SK-N-SH (cell line): ENCODE data around the gene MRPL44. TPM values are rescaled to one million over a fixed set of nuclear protein-coding genes. Genes with fewer than 3 reads are reported as not detected.

Experiments used
- CTCF ChIA-PET: fragments of 300-600, 350-600 bp; formaldehyde crosslinking; extraction: SDS; loops from one replicate; lab custom pipeline; 2021; lab: Yijun Ruan, JAX
- POLR2A ChIA-PET: fragments of 350-600 bp; sonication (Branson Sonifier 250); formaldehyde crosslinking; extraction: SDS; loops from one replicate; lab custom pipeline; 2020; ENCODE audit warnings: antibody characterized with exemption, inconsistent platforms; lab: Yijun Ruan, JAX
- DNase-seq: peaks from one replicate; pipeline ENCODE4 v3.0.0; 2012
- H2AFZ ChIP-seq: fragments of 200-600 bp; sonication (generic); 2 replicates; pipeline ENCODE4 v1.8.1; 2016; ENCODE audit warnings: antibody characterized with exemption, mild to moderate bottlenecking, low read depth
- H3F3A ChIP-seq: fragments of 200-600 bp; sonication (generic); replicated peaks from 2 replicates; pipeline ENCODE3; 2016; ENCODE audit warnings: antibody characterized with exemption, mild to moderate bottlenecking; ENCODE audit not compliant: insufficient read depth
- H3K27ac ChIP-seq, 2 experiments: fragments of 200-500 bp in 1 of 2; fragments of 200-600 bp in 1 of 2; sonication (Bioruptor generic) in 1 of 2; sonication (generic), shearing (Covaris generic) in 1 of 2; 2 replicates each; pipeline versions ENCODE4 v1.5.1 to v1.6.1; 2014 to 2016; ENCODE audit warnings: low read depth in 2 of 2, inconsistent platforms in 1 of 2, low read length in 1 of 2, mild to moderate bottlenecking in 1 of 2, mixed read lengths in 1 of 2
- H3K27me3 ChIP-seq: fragments of 200-600 bp; sonication (generic), shearing (Covaris generic); 2 replicates; pipeline ENCODE4 v1.6.1; 2016; ENCODE audit warnings: mixed run types; ENCODE audit not compliant: insufficient read depth
- H3K36me3 ChIP-seq, 2 experiments: fragments of 200-500 bp in 1 of 2; fragments of 200-600 bp in 1 of 2; sonication (Bioruptor generic) in 1 of 2; sonication (generic) in 1 of 2; replicated peaks in 1 of 2; 2 replicates each; pipeline versions ENCODE3 to v1.5.1; 2014 to 2016; ENCODE audit warnings: low read length in 1 of 2, mild to moderate bottlenecking in 1 of 2; ENCODE audit not compliant: insufficient read depth in 2 of 2, control insufficient read depth in 1 of 2
- H3K4me1 ChIP-seq, 2 experiments: fragments of 200-500 bp in 1 of 2; fragments of 200-600 bp in 1 of 2; sonication (Bioruptor generic) in 1 of 2; sonication (generic), shearing (Covaris generic) in 1 of 2; 2 replicates each; pipeline versions ENCODE4 v1.5.1 to v1.6.1; 2014 to 2016; ENCODE audit warnings: low read depth in 1 of 2, low read length in 1 of 2, mixed run types in 1 of 2; ENCODE audit not compliant: insufficient read depth in 2 of 2, control insufficient read depth in 1 of 2
- H3K4me2 ChIP-seq: fragments of 200-600 bp; sonication (generic), shearing (Covaris generic); 2 replicates; pipeline ENCODE4 v1.6.1; 2017; ENCODE audit warnings: mixed run types
- H3K4me3 ChIP-seq, 2 experiments: fragments of 200-500 bp in 1 of 2; fragments of 200-600 bp in 1 of 2; sonication (Bioruptor generic) in 1 of 2; sonication (generic), shearing (Covaris generic) in 1 of 2; 2 replicates each; pipeline versions ENCODE4 v1.5.1 to v1.8.1; 2014 to 2016; ENCODE audit warnings: low read depth in 2 of 2, inconsistent platforms in 1 of 2, low read length in 1 of 2, mild to moderate bottlenecking in 1 of 2, mixed read lengths in 1 of 2, moderate library complexity in 1 of 2
- H3K79me2 ChIP-seq: fragments of 200-600 bp; sonication (generic); 2 replicates; pipeline ENCODE4 v1.8.1; 2017; ENCODE audit warnings: mild to moderate bottlenecking; ENCODE audit not compliant: insufficient read depth
- H3K9ac ChIP-seq: fragments of 200-600 bp; sonication (generic); 2 replicates; pipeline ENCODE4 v1.6.1; 2017; ENCODE audit warnings: mixed run types
- H3K9me2 ChIP-seq: fragments of 200-600 bp; sonication (generic); 2 replicates; pipeline ENCODE4 v1.6.1; 2017; ENCODE audit warnings: mixed run types
- H3K9me3 ChIP-seq: fragments of 200-600 bp; sonication (generic); 2 replicates; pipeline ENCODE4 v1.6.1; 2017; ENCODE audit warnings: mixed run types, mild to moderate bottlenecking, moderate library complexity
- H4K20me1 ChIP-seq: fragments of 200-600 bp; sonication (generic); 2 replicates; pipeline ENCODE4 v1.6.1; 2017; ENCODE audit warnings: mild to moderate bottlenecking, mixed run types; ENCODE audit not compliant: insufficient read depth
- CHD2 ChIP-seq: fragments of 150-350 bp; IDR thresholded peaks from 2 replicates; pipeline ENCODE4 v1.6.1; 2018; ENCODE audit warnings: low read length; ENCODE audit not compliant: partially characterized antibody
- ELF1 ChIP-seq: IDR thresholded peaks from 2 replicates; pipeline ENCODE4 v1.4.0; 2012
- EP300 ChIP-seq, 2 experiments: IDR thresholded peaks; 2 replicates each; pipeline versions ENCODE4 v1.4.0 to v1.6.1; 2012; ENCODE audit warnings: borderline replicate concordance in 1 of 2, low read depth in 1 of 2, low read length in 1 of 2
- FOSL2 ChIP-seq: IDR thresholded peaks from 2 replicates; pipeline ENCODE4 v1.4.0; 2012; ENCODE audit warnings: low read depth, mild to moderate bottlenecking, moderate library complexity, borderline replicate concordance
- FOXM1 ChIP-seq: IDR thresholded peaks from 2 replicates; pipeline ENCODE4 v1.4.0; 2012; ENCODE audit warnings: low read depth, mild to moderate bottlenecking
- JUND ChIP-seq: IDR thresholded peaks from 2 replicates; pipeline ENCODE4 v1.4.0; 2012
- POLR2AphosphoS5 ChIP-seq: IDR thresholded peaks from 2 replicates; pipeline ENCODE4 v1.6.1; 2012; ENCODE audit warnings: low read depth, low read length
- RFX5 ChIP-seq: IDR thresholded peaks from 2 replicates; pipeline ENCODE4 v1.6.1; 2012; ENCODE audit warnings: mild to moderate bottlenecking, improper control_type of control experiment, low read length
- RXRA ChIP-seq: IDR thresholded peaks from 2 replicates; pipeline ENCODE4 v1.4.0; 2012; ENCODE audit warnings: low read depth, mild to moderate bottlenecking, borderline replicate concordance
- TEAD4 ChIP-seq: IDR thresholded peaks from 2 replicates; pipeline ENCODE4 v1.4.0; 2012; ENCODE audit warnings: mild to moderate bottlenecking, borderline replicate concordance; ENCODE audit not compliant: insufficient read depth
- WGBS: methylation state at CpG from one replicate; pipeline ENCODE4 v1.1.6; 2017; ENCODE audit warnings: low lambda C conversion rate; 5-methylcytosine and 5-hydroxymethylcytosine counted together
- polyA plus RNA-seq, 3 experiments: library from polyadenylated mRNA; depleted of rRNA; stranded (reverse); fragments of >200 nt; gene quantifications; 2 replicates each; pipeline ENCODE4 v1.2.3, GENCODE V29; 2012
- TF ChIP-seq, protein P1 (sequence below): IDR thresholded peaks from 2 replicates; pipeline ENCODE4 v1.4.0; 2012; ENCODE audit warnings: low read depth, borderline replicate concordance
- TF ChIP-seq, protein P2 (sequence below): fragments of 150-350 bp; IDR thresholded peaks from 2 replicates; pipeline ENCODE4 v1.6.1; 2016; ENCODE audit warnings: mild to moderate bottlenecking, low read depth, low read length
- TF ChIP-seq, protein P3 (sequence below): IDR thresholded peaks from 2 replicates; pipeline ENCODE4 v1.6.1; 2012; ENCODE audit warnings: mild to moderate bottlenecking, low read depth, low read length, moderate library complexity
- TF ChIP-seq, protein P4 (sequence below): fragments of 150-350 bp; IDR thresholded peaks from 2 replicates; pipeline ENCODE4 v1.6.1; 2017; ENCODE audit warnings: antibody characterized with exemption, low read length, low read depth, borderline replicate concordance

The MRPL44 gene
- polyA plus RNA-seq, 1 of the 3 experiments (the other 2 are of a cell fraction), result 12.9 TPM

DNA sequence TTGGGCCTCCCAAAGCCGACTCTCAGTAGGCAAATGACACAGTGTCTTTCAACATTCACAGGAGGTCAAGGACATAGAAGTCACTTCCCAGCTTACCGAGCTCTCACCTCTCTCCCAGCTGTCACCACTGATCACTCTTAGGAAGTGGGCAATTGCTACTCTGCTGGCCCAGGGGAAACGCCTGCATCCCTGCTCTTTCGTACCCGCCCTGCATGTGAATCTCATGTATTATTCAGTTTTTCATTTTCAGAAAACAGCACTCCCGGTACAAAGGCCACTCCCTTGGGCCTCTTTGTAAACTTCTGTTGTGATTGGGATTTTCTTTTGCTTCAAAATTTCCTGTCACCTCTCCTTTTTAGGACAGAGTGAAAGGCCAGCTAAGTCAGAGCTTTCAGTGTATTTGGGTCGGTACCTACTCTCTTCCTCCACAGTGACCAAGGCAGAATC, 15.4 kb downstream of the MRPL44 start (continued):
- TF ChIP-seq CHD2 (no peak), RFX5 (no peak)
- TF ChIP-seq, protein P1, sequence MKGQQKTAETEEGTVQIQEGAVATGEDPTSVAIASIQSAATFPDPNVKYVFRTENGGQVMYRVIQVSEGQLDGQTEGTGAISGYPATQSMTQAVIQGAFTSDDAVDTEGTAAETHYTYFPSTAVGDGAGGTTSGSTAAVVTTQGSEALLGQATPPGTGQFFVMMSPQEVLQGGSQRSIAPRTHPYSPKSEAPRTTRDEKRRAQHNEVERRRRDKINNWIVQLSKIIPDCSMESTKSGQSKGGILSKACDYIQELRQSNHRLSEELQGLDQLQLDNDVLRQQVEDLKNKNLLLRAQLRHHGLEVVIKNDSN, result no peak

DNA sequence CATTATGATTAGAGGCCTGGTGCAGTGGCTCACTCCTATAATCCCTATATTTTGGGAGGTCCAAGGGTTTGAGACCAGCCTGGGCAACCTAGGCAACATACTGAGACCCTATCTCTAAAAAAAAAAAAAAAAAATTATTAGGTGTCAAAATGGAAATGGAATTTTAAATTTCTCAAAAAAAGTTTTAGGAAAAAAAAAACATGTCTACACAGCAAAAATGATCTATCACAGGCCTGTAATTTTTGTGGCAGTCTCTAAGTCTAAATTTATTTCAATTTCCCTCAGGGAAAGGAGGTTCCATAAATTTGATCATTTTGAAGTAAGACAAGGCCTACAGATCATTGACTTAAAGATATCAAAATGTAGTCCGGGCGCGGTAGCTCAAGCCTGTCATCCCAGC, 16.3 kb downstream of the MRPL44 start:
- no peaks in the 10 kb centered on the region for H4K20me1 ChIP-seq
- no peak overlapping the region for H3K27ac ChIP-seq
- no peak overlapping the region for H2AFZ ChIP-seq
- TF ChIP-seq FOSL2 (no peak), TEAD4 (no peak), EP300 (IDR thresholded peaks at IDR 0.05; ENCODE audit: borderline replicate concordance in 1 of 2, low read depth in 1 of 2, low read length in 1 of 2) (no peak), ELF1 (no peak), FOXM1 (no peak), JUND (no peak), POLR2AphosphoS5 (no peak), RXRA (no peak)
- TF ChIP-seq, protein P2, sequence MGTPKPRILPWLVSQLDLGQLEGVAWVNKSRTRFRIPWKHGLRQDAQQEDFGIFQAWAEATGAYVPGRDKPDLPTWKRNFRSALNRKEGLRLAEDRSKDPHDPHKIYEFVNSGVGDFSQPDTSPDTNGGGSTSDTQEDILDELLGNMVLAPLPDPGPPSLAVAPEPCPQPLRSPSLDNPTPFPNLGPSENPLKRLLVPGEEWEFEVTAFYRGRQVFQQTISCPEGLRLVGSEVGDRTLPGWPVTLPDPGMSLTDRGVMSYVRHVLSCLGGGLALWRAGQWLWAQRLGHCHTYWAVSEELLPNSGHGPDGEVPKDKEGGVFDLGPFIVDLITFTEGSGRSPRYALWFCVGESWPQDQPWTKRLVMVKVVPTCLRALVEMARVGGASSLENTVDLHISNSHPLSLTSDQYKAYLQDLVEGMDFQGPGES, result no peak
- TF ChIP-seq, protein P3, sequence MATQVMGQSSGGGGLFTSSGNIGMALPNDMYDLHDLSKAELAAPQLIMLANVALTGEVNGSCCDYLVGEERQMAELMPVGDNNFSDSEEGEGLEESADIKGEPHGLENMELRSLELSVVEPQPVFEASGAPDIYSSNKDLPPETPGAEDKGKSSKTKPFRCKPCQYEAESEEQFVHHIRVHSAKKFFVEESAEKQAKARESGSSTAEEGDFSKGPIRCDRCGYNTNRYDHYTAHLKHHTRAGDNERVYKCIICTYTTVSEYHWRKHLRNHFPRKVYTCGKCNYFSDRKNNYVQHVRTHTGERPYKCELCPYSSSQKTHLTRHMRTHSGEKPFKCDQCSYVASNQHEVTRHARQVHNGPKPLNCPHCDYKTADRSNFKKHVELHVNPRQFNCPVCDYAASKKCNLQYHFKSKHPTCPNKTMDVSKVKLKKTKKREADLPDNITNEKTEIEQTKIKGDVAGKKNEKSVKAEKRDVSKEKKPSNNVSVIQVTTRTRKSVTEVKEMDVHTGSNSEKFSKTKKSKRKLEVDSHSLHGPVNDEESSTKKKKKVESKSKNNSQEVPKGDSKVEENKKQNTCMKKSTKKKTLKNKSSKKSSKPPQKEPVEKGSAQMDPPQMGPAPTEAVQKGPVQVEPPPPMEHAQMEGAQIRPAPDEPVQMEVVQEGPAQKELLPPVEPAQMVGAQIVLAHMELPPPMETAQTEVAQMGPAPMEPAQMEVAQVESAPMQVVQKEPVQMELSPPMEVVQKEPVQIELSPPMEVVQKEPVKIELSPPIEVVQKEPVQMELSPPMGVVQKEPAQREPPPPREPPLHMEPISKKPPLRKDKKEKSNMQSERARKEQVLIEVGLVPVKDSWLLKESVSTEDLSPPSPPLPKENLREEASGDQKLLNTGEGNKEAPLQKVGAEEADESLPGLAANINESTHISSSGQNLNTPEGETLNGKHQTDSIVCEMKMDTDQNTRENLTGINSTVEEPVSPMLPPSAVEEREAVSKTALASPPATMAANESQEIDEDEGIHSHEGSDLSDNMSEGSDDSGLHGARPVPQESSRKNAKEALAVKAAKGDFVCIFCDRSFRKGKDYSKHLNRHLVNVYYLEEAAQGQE, result no peak
- TF ChIP-seq, protein P4, sequence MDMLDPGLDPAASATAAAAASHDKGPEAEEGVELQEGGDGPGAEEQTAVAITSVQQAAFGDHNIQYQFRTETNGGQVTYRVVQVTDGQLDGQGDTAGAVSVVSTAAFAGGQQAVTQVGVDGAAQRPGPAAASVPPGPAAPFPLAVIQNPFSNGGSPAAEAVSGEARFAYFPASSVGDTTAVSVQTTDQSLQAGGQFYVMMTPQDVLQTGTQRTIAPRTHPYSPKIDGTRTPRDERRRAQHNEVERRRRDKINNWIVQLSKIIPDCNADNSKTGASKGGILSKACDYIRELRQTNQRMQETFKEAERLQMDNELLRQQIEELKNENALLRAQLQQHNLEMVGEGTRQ, result no peak
- no peak overlapping the region for H3K4me3 ChIP-seq
- ChIA-PET POLR2A (no interaction called here), CTCF (interaction anchor here (9.4 to 17.0 kb wide), 2 partner anchors 17 to 313 kb away, joined by 255 to 288 read pairs; no protein-coding TSS in a partner anchor)
- H3K4me2 ChIP-seq, result no peak overlapping the region
- peaks cover 16 to 22% of the 10 kb centered on the region in 2 experiments for H3K36me3 ChIP-seq
- no peaks in the 10 kb centered on the region for H3K27me3 ChIP-seq
- peaks cover 12% of the 10 kb centered on the region for H3F3A ChIP-seq
- no peaks in the 10 kb centered on the region for H3K79me2 ChIP-seq
- no peaks in the 10 kb centered on the region; a peak in 1 of 4 replicates for H3K4me1 ChIP-seq
- no peaks in the 10 kb centered on the region for H3K9me3 ChIP-seq
- H3K9me2 ChIP-seq, result no peaks in the 10 kb centered on the region
- DNase-seq, result no peak
- no peak overlapping the region for H3K9ac ChIP-seq
- 100% methylated on average over 3 of the region's 3 CpGs for WGBS
